Neutrophil (primary cell): ENCODE measurements around the gene MAMLD1.

ENCODE experiments used
- H3K27ac ChIP-seq: fragments of 200-600 bp; sonication (generic); 2 replicates; pipeline ENCODE4 v1.5.1; 2016; ENCODE audit warnings: mild to moderate bottlenecking, moderate library complexity
- H3K27me3 ChIP-seq: fragments of 200-600 bp; sonication (generic); 2 replicates; pipeline ENCODE4 v1.6.0; 2016; ENCODE audit warnings: mild to moderate bottlenecking
- H3K36me3 ChIP-seq: fragments of 200-600 bp; sonication (generic); 2 replicates; pipeline ENCODE4 v1.5.1; 2017
- H3K4me1 ChIP-seq, 2 experiments: fragments of 200-600 bp in 1 of 2; sonication (generic) in 1 of 2; 1 replicate in 1 of 2; 2 replicates in 1 of 2; pipeline versions ENCODE4 v1.5.1 to v1.6.1; 2013 to 2016; ENCODE audit warnings: low read depth in 1 of 2, low read length in 1 of 2, mild to moderate bottlenecking in 1 of 2, moderate library complexity in 1 of 2; ENCODE audit not compliant: control insufficient read depth in 1 of 2, insufficient read depth in 1 of 2
- H3K4me3 ChIP-seq, 2 experiments: fragments of 200-600 bp in 1 of 2; sonication (generic) in 1 of 2; 1 replicate in 1 of 2; 2 replicates in 1 of 2; pipeline ENCODE4 v1.5.1; 2013 to 2016; ENCODE audit warnings: low read depth in 1 of 2, low read length in 1 of 2, mild to moderate bottlenecking in 1 of 2, moderate library complexity in 1 of 2
- H3K9me3 ChIP-seq: fragments of 200-600 bp; sonication (generic); 2 replicates; pipeline ENCODE4 v1.5.1; 2016
- TF ChIP-seq, protein P1 (sequence below): fragments of 200-600 bp; sonication (generic); IDR thresholded peaks from 2 replicates; pipeline ENCODE4 v1.5.1; 2016; ENCODE audit warnings: antibody characterized with exemption

The MAMLD1 gene

DNA sequence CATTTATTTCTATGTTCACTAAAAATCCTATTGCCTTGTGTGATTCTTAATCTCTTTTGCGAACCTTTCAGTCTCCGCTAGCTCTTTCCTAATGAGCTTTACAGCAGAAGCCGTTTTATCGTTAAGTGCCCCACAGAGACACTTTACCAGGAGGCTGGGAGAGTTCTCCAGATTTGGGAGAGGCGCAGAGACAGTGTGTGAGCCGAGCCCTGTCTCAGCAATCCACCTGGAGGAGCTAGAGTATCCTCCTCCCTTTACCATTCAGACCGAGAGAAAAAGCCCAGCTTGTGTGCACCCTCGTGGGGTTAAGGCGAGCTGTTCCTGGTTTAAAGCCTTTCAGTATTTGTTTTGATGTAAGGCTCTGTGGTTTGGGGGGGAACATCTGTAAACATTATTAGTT is 150.4 kb downstream of the MAMLD1 start:
- no peaks in the 10 kb centered on the region for H3K4me1 ChIP-seq
- H3K9me3 ChIP-seq, result no peaks in the 10 kb centered on the region
- H3K27ac ChIP-seq, result no peak overlapping the region
- no peaks in the 10 kb centered on the region for H3K36me3 ChIP-seq
- TF ChIP-seq, protein P1, sequence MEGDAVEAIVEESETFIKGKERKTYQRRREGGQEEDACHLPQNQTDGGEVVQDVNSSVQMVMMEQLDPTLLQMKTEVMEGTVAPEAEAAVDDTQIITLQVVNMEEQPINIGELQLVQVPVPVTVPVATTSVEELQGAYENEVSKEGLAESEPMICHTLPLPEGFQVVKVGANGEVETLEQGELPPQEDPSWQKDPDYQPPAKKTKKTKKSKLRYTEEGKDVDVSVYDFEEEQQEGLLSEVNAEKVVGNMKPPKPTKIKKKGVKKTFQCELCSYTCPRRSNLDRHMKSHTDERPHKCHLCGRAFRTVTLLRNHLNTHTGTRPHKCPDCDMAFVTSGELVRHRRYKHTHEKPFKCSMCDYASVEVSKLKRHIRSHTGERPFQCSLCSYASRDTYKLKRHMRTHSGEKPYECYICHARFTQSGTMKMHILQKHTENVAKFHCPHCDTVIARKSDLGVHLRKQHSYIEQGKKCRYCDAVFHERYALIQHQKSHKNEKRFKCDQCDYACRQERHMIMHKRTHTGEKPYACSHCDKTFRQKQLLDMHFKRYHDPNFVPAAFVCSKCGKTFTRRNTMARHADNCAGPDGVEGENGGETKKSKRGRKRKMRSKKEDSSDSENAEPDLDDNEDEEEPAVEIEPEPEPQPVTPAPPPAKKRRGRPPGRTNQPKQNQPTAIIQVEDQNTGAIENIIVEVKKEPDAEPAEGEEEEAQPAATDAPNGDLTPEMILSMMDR, result no peak
- H3K4me3 ChIP-seq, result no peak overlapping the region
- no peaks in the 10 kb centered on the region for H3K27me3 ChIP-seq

DNA sequence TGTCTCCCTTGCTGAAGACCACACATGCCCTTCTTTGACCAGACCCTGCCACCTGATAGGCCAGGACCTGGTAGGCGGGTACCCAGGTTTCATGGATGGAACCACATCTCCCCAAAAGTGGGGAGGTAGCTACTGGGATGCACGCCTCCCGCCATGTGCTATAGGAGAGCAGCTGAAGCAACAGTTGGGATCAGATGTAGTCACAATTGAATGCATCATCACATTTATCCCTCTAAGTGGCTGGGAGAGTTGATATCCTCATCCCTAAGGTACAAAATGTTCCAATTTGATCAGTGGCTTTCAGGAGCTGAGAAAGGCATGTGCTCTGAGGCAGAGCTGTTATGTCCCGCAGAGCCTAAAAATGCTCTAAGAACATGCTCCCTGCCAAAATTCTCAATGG is 151.3 kb downstream of the MAMLD1 start:
- Histone ChIP-seq H3K9me3 (no peaks in the 10 kb centered on the region), H3K36me3 (no peaks in the 10 kb centered on the region), H3K27me3 (no peaks in the 10 kb centered on the region), H3K27ac (no peak overlapping the region), H3K4me3 (no peak overlapping the region), H3K4me1 (no peaks in the 10 kb centered on the region)
- TF ChIP-seq, protein P1, result no peak

DNA sequence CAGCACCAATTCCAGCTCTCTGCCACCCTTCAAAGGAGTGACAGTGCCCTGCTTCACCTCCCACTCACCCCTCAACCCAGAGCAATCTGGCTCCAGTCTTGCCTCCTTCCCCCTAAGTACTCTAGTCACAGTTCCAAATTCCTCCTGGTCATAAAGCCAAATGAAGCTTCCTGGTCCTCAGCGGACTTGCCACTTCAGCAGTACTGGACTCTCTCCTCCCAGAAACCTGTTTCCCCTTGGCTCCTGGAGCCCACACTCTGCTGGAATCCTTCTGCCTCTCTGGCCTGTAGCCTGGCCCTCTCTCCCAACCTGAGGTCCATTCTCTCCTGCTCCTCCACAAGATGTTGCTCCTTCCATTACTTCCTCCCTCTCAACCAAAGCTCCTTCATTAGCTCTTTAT is 152.7 kb downstream of the MAMLD1 start:
- no peaks in the 10 kb centered on the region for H3K27me3 ChIP-seq
- TF ChIP-seq, protein P1, result no peak
- no peak overlapping the region for H3K4me3 ChIP-seq
- H3K36me3 ChIP-seq, result no peaks in the 10 kb centered on the region
- H3K4me1 ChIP-seq, result no peaks in the 10 kb centered on the region
- no peak overlapping the region for H3K27ac ChIP-seq
- no peaks in the 10 kb centered on the region for H3K9me3 ChIP-seq

DNA sequence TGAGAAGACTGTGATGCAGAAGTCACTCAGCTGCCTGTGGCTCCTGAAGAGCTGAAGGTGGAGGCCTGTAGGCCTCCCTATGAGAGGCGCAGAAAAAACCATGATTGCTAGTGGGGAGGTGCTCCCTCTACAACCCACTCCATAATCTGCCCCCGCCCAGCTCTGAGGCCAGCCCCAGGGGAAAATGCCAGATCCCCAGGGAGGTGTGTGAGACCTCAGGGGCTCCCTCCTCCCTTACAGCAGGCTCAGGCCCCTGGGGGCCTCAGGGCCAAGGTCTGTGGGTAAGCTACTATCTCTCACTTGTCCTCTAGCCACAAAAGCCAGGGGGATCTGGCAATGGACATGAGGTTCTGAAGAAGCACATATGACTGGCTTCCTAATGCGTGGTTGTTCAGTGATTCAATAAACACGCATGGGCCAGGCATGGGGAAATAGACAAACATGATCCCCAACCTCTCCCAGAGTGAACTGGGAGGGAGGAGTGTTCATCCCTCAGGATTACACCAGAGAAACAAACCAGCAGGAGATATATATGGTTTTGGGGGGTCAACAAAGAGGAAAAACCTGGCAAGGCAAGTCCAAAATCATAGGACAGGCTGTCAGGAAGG is 154.3 kb downstream of the MAMLD1 start:
- no peak overlapping the region for H3K27ac ChIP-seq
- no peaks in the 10 kb centered on the region for H3K27me3 ChIP-seq
- no peak overlapping the region for H3K4me3 ChIP-seq
- H3K4me1 ChIP-seq, result no peaks in the 10 kb centered on the region
- H3K36me3 ChIP-seq, result no peaks in the 10 kb centered on the region
- TF ChIP-seq, protein P1, result no peak
- H3K9me3 ChIP-seq, result no peaks in the 10 kb centered on the region

DNA sequence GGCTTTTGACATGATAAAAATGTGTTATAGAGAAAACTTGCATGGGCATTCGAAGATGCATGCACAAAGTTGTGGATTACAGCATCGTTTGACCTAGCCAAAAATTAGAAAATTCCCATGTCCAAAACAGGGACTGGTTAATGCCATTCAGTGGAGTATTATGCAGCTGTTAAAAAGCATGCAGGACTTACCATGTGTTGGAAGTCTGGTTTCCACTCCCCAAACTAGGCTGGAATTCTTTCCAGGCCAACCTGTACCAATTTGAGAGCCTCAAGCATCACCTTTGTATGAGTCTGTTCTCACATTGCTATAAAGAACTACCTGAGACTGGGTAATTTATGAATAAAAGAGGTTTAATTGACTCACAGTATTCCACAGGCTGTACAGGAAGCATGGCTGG is 159.4 kb downstream of the MAMLD1 start:
- Histone ChIP-seq H3K27me3 (no peaks in the 10 kb centered on the region), H3K27ac (no peak overlapping the region), H3K36me3 (no peaks in the 10 kb centered on the region), H3K9me3 (no peaks in the 10 kb centered on the region), H3K4me1 (peaks cover 5 to 8% of the 10 kb centered on the region in 2 experiments), H3K4me3 (no peak overlapping the region)
- TF ChIP-seq, protein P1, result no peak
